Left ventricle myocardium inferior (tissue), 1 donor: ENCODE data around the gene SLC35E2B. TPM values are rescaled to one million over a fixed set of nuclear protein-coding genes. Genes with fewer than 3 reads are reported as not detected.

Experiments
- DNase-seq: peaks from one replicate; pipeline ENCODE4 v3.0.0-alpha.2; 2020
- H3K27ac ChIP-seq: fragments of 200-600 bp; replicated peaks from 2 replicates; pipeline ENCODE4 v1.8.0; 2021
- H3K27me3 ChIP-seq: fragments of 200-600 bp; 2 replicates; pipeline ENCODE4 v1.8.0; 2021; ENCODE audit warnings: low read depth
- H3K36me3 ChIP-seq: fragments of 200-600 bp; 2 replicates; pipeline ENCODE4 v1.8.0; 2021
- H3K4me1 ChIP-seq: fragments of 200-600 bp; 2 replicates; pipeline ENCODE4 v1.8.0; 2021
- H3K4me3 ChIP-seq: fragments of 200-600 bp; 2 replicates; pipeline ENCODE4 v1.8.0; 2021; ENCODE audit warnings: mild to moderate bottlenecking, moderate library complexity
- H3K9me3 ChIP-seq: fragments of 200-600 bp; replicated peaks from 2 replicates; pipeline ENCODE4 v1.8.0; 2021
- CTCF ChIP-seq: fragments of 200-600 bp; IDR thresholded peaks from 2 replicates; pipeline ENCODE4 v1.8.0; 2021; ENCODE audit warnings: antibody characterized with exemption, mild to moderate bottlenecking, borderline replicate concordance
- intact Hi-C: fragments of 100-400 bp; cut with micrococcal nuclease; formaldehyde crosslinking; loops from one replicate; pipeline ENCODE4 v1.11.0; 2022
- total RNA-seq: library from RNA; stranded (reverse); fragmentation: NEBNext Ultra II Directional; extraction: Animal tissue kit (Norgen Biotek cat#: 25700); gene quantifications from one replicate; pipeline ENCODE4 v1.2.1, GENCODE V29; 2021
- donor health status: DM: no; HTN: yes; CAD: no; lungs with severe emphysema.

SLC35E2B gene
- total RNA-seq, 1 donor from 2014 or later, result 20.2 TPM

GRCh38 chr1:1630191-1630964 is 62.2 kb downstream of the SLC35E2B start:
- Histone ChIP-seq H3K9me3 (no peaks in the 10 kb centered on the region), H3K4me1 (peaks cover 31% of the 10 kb centered on the region), H3K27me3 (peaks cover 34% of the 10 kb centered on the region), H3K27ac (peak overlapping the region; percentile 84), H3K4me3 (peak overlapping the region; percentile 57), H3K36me3 (peaks cover 31% of the 10 kb centered on the region)
- intact Hi-C loops, result no loop called here
- DNase-seq, result peak; percentile 69
- TF ChIP-seq CTCF, result no peak

GRCh38 chr1:1629430-1630190 is 63.0 kb downstream of the SLC35E2B start:
- H3K4me1 ChIP-seq, result peaks cover 39% of the 10 kb centered on the region
- TF ChIP-seq CTCF, result no peak
- no peak for DNase-seq
- H3K36me3 ChIP-seq, result peaks cover 31% of the 10 kb centered on the region
- no peaks in the 10 kb centered on the region for H3K9me3 ChIP-seq
- intact Hi-C loops, result no loop called here
- no peak overlapping the region for H3K27ac ChIP-seq
- H3K27me3 ChIP-seq, result peaks cover 34% of the 10 kb centered on the region
- H3K4me3 ChIP-seq, result no peak overlapping the region

GRCh38 chr1:1628754-1629429 is 63.7 kb downstream of the SLC35E2B start:
- Histone ChIP-seq H3K36me3 (peaks cover 35% of the 10 kb centered on the region), H3K4me1 (peaks cover 46% of the 10 kb centered on the region), H3K9me3 (no peaks in the 10 kb centered on the region), H3K27ac (no peak overlapping the region), H3K4me3 (no peak overlapping the region), H3K27me3 (peaks cover 34% of the 10 kb centered on the region)
- no peak for DNase-seq
- intact Hi-C loops, result no loop called here
- TF ChIP-seq CTCF, result no peak

- no peak for DNase-seq
Observed at GRCh38 chr1:1627829-1628753, 64.5 kb downstream of the SLC35E2B start.

More at GRCh38 chr1:1627829-1628753, 64.5 kb downstream of the SLC35E2B start:
- H3K27me3 ChIP-seq, result peaks cover 34% of the 10 kb centered on the region
- peaks cover 47% of the 10 kb centered on the region for H3K4me1 ChIP-seq
- no peaks in the 10 kb centered on the region for H3K9me3 ChIP-seq
- H3K27ac ChIP-seq, result no peak overlapping the region
- intact Hi-C loops, result no loop called here
- no peak for TF ChIP-seq CTCF
- H3K4me3 ChIP-seq, result no peak overlapping the region
- H3K36me3 ChIP-seq, result peaks cover 35% of the 10 kb centered on the region
